ENCODE measurements around the gene PRDX2.

Gene PRDX2

GRCh38 chr19:12838182-12838885 lies 36.7 kb upstream of the PRDX2 start, which contains the start of gene MAST1:
MAST1 (plus strand) TSS chr19:12838515; CDS start chr19:12838573, 58 bp downstream.
- Histone ChIP-seq H3K9me3 (ENCODE audit: control insufficient read depth, insufficient read depth, low read length) (no peaks in the 10 kb centered on the region), H3K4me1 (ENCODE audit: control insufficient read depth, low read length) (peaks cover 59% of the 10 kb centered on the region), H3K79me2 (ENCODE audit: control insufficient read depth, low read length) (no peaks in the 10 kb centered on the region), H3K4me2 (ENCODE audit: low read length) (peak within 1 kb of the TSS; percentile 64), H3K27ac (ENCODE audit: low read depth, low read length) (no peak within 1 kb of the TSS), H3F3A (ENCODE audit: control insufficient read depth, insufficient read depth) (peaks cover 21% of the 10 kb centered on the region), H3K9me2 (replicated peaks; ENCODE audit: control insufficient read depth, low read length) (no peaks in the 10 kb centered on the region), H3K36me3 (ENCODE audit: control insufficient read depth, low read length) (no peaks in the 10 kb centered on the region), H4K20me1 (ENCODE audit: control insufficient read depth, insufficient read depth, low read depth, low read length) (peaks cover 10% of the 10 kb centered on the region; the same call in 1 of the 2 replicates), H3K27me3 (ENCODE audit: control insufficient read depth, low read length) (peaks cover 21% of the 10 kb centered on the region), H3K4me3 (ENCODE audit: low read length) (peak within 1 kb of the TSS; percentile 69)
- TF ChIP-seq CTCF (IDR thresholded peaks at IDR 0.05; ENCODE audit: low read depth, low read length, poor library complexity, severe bottlenecking) (peak; percentile 58), EZH2phosphoT487 (IDR thresholded peaks at IDR 0.05; ENCODE audit: borderline replicate concordance, low read length) (no peak)

- Histone ChIP-seq H3K27me3 (ENCODE audit: control insufficient read depth, low read length) (peaks cover 27% of the 10 kb centered on the region), H3K36me3 (ENCODE audit: control insufficient read depth, low read length) (no peaks in the 10 kb centered on the region), H3K4me1 (ENCODE audit: control insufficient read depth, low read length) (peaks cover 69% of the 10 kb centered on the region), H4K20me1 (ENCODE audit: control insufficient read depth, insufficient read depth, low read depth, low read length) (peaks cover 10% of the 10 kb centered on the region; the same call in 1 of the 2 replicates), H3K27ac (ENCODE audit: low read depth, low read length) (no peak overlapping the region), H3K4me3 (ENCODE audit: low read length) (no peak overlapping the region), H3K79me2 (ENCODE audit: control insufficient read depth, low read length) (no peaks in the 10 kb centered on the region), H3K9me2 (replicated peaks; ENCODE audit: control insufficient read depth, low read length) (no peaks in the 10 kb centered on the region), H3K4me2 (ENCODE audit: low read length) (no peak overlapping the region), H3K9me3 (ENCODE audit: control insufficient read depth, insufficient read depth, low read length) (no peaks in the 10 kb centered on the region), H3F3A (ENCODE audit: control insufficient read depth, insufficient read depth) (peaks cover 25% of the 10 kb centered on the region)
- TF ChIP-seq CTCF (IDR thresholded peaks at IDR 0.05; ENCODE audit: low read depth, low read length, poor library complexity, severe bottlenecking) (no peak), EZH2phosphoT487 (IDR thresholded peaks at IDR 0.05; ENCODE audit: borderline replicate concordance, low read length) (no peak)
These were observed 35.6 kb upstream of the PRDX2 start for GRCh38 chr19:12837225-12837624.

- H3K4me3 ChIP-seq (ENCODE audit: low read length) = peak overlapping the region; percentile 65
- no peaks in the 10 kb centered on the region for H3K9me3 ChIP-seq (ENCODE audit: control insufficient read depth, insufficient read depth, low read length)
- H3K36me3 ChIP-seq (ENCODE audit: control insufficient read depth, low read length) = no peaks in the 10 kb centered on the region
- H3F3A ChIP-seq (ENCODE audit: control insufficient read depth, insufficient read depth) = peaks cover 25% of the 10 kb centered on the region
- H3K79me2 ChIP-seq (ENCODE audit: control insufficient read depth, low read length) = no peaks in the 10 kb centered on the region
- peaks cover 35% of the 10 kb centered on the region for H3K27me3 ChIP-seq (ENCODE audit: control insufficient read depth, low read length)
- H3K4me2 ChIP-seq (ENCODE audit: low read length) = peak overlapping the region; percentile 67
- H3K4me1 ChIP-seq (ENCODE audit: control insufficient read depth, low read length) = peaks cover 69% of the 10 kb centered on the region
- TF ChIP-seq CTCF (IDR thresholded peaks at IDR 0.05; ENCODE audit: low read depth, low read length, poor library complexity, severe bottlenecking) (no peak), EZH2phosphoT487 (IDR thresholded peaks at IDR 0.05; ENCODE audit: borderline replicate concordance, low read length) (no peak)
- H3K27ac ChIP-seq (ENCODE audit: low read depth, low read length) = no peak overlapping the region
- peaks cover 10% of the 10 kb centered on the region; the same call in 1 of the 2 replicates for H4K20me1 ChIP-seq (ENCODE audit: control insufficient read depth, insufficient read depth, low read depth, low read length)
- no peaks in the 10 kb centered on the region for H3K9me2 ChIP-seq (replicated peaks; ENCODE audit: control insufficient read depth, low read length)
These were observed 34.9 kb upstream of the PRDX2 start for GRCh38 chr19:12836529-12836863.

Data from DOHH2 (cell line).